ENCODE results near the gene TST. TPM values are rescaled to one million over a fixed set of nuclear protein-coding genes. Genes with fewer than 3 reads are reported as not detected.

TST gene
- total and polyA plus RNA-seq, 9 of the 15 experiments (the other 6 are each of a cell fraction or from before 2014, with no cell fraction given): 1.4 to 26.9 (median 12.4) TPM

GRCh38 chr22:37000676-37001534 is 18.3 kb downstream of the TST start (continued):
- TF ChIP-seq ZNF764 (CRISPR knock-in tag; IDR thresholded peaks at IDR 0.05; ENCODE audit: low read depth) (no peak), BRCA1 (IDR thresholded peaks at IDR 0.05) (no peak), BRCA1 (CRISPR knock-in tag; IDR thresholded peaks at IDR 0.05) (no peak), ARID4B (CRISPR knock-in tag; IDR thresholded peaks at IDR 0.05) (no peak), CBFA2T2 (conservative IDR thresholded peaks at IDR 0.05) (no peak), ZNF324 (CRISPR knock-in tag; IDR thresholded peaks at IDR 0.05) (no peak), CLOCK (CRISPR knock-in tag; IDR thresholded peaks at IDR 0.05; ENCODE audit: borderline replicate concordance) (no peak), ZNF408 (CRISPR knock-in tag; IDR thresholded peaks at IDR 0.05; ENCODE audit: low read depth) (no peak), KAT7 (CRISPR knock-in tag; IDR thresholded peaks at IDR 0.05; ENCODE audit: borderline replicate concordance) (no peak), SOX6 (IDR thresholded peaks at IDR 0.05) (no peak), MITF (IDR thresholded peaks at IDR 0.05) (no peak), TAF15 (IDR thresholded peaks at IDR 0.05; ENCODE audit: low read depth, low read length) (no peak), HMGN3 (IDR thresholded peaks at IDR 0.05; ENCODE audit: borderline replicate concordance, extremely low read depth, insufficient read length, low read depth, low read length) (no peak), YBX1 (IDR thresholded peaks at IDR 0.05) (no peak), ZNF23 (CRISPR knock-in tag; IDR thresholded peaks at IDR 0.05) (0 out of 2 replicates have a peak, but pooled peaks have one; percentile 45), ZNF695 (CRISPR knock-in tag; IDR thresholded peaks at IDR 0.05) (no peak), KDM1A (IDR thresholded peaks at IDR 0.05) (0 out of 4 replicates have a peak, but pooled peaks of 1 of the 2 experiments have one; percentile 17)

Data from K562 (cell line).